ENCODE measurements around the gene COCH.

The COCH gene

GRCh38 chr14:30869551-30870155 lies 4.7 kb upstream of the COCH start:
- Histone ChIP-seq H3K36me3 (ENCODE audit: control insufficient read depth in 1 of 2, insufficient read depth in 2 of 2, low read depth in 1 of 2, low read length in 2 of 2) (no peaks in the 10 kb centered on the region), H3K9ac (ENCODE audit: low read length) (no peak overlapping the region), H4K91ac (ENCODE audit: low read length) (no peak overlapping the region), H2BK120ac (ENCODE audit: low read depth, low read length) (no peak overlapping the region), H3K23ac (ENCODE audit: low read length in 2 of 2) (no peak overlapping the region), H3K27me3 (ENCODE audit: control insufficient read depth in 1 of 2, insufficient read depth in 1 of 2, low read length in 2 of 2) (peaks cover 11 to 32% of the 10 kb centered on the region in 2 experiments), H2BK15ac (ENCODE audit: low read depth, poor library complexity, severe bottlenecking) (no peak overlapping the region), H3K79me1 (replicated peaks; ENCODE audit: low read length, poor library complexity, severe bottlenecking) (no peaks in the 10 kb centered on the region), H3K9me3 (ENCODE audit: control insufficient read depth, low read length) (no peaks in the 10 kb centered on the region), H3K4me3 (ENCODE audit: insufficient read depth in 1 of 2, low read depth in 1 of 2, low read length in 2 of 2) (no peak overlapping the region), H3K27ac (ENCODE audit: low read length, poor library complexity, severe bottlenecking) (no peak overlapping the region), H3K18ac (ENCODE audit: low read depth in 1 of 2, low read length in 2 of 2) (no peak overlapping the region), H3K4ac (ENCODE audit: low read depth in 1 of 2, low read length in 2 of 2) (no peak overlapping the region), H4K8ac (ENCODE audit: low read length) (no peak overlapping the region), H2BK5ac (ENCODE audit: low read depth, low read length, poor library complexity, severe bottlenecking) (no peak overlapping the region), H2BK12ac (ENCODE audit: low read length in 2 of 2) (no peak overlapping the region), H3K4me1 (ENCODE audit: control insufficient read depth, insufficient read depth, low read depth, low read length) (peaks cover 8% of the 10 kb centered on the region), H3K14ac (ENCODE audit: low read length in 2 of 2) (no peak overlapping the region), H2AFZ (ENCODE audit: low read depth, low read length) (no peak overlapping the region), H3K4me2 (ENCODE audit: low read length, poor library complexity, severe bottlenecking) (no peak overlapping the region), H2AK5ac (ENCODE audit: low read length, severe bottlenecking) (no peak overlapping the region)
- no peak for DNase-seq
- 74% methylated on average over 2 of the region's 2 CpGs for WGBS

GRCh38 chr14:30872602-30873001 lies 1.8 kb upstream of the COCH start:
- no peak overlapping the region for H3K23ac ChIP-seq (ENCODE audit: low read length in 2 of 2)
- no peak overlapping the region for H2AFZ ChIP-seq (ENCODE audit: low read depth, low read length)
- no peak overlapping the region for H3K18ac ChIP-seq (ENCODE audit: low read depth in 1 of 2, low read length in 2 of 2)
- H3K4me3 ChIP-seq (ENCODE audit: insufficient read depth in 1 of 2, low read depth in 1 of 2, low read length in 2 of 2) = no peak overlapping the region
- no peaks in the 10 kb centered on the region for H3K36me3 ChIP-seq (ENCODE audit: control insufficient read depth in 1 of 2, insufficient read depth in 2 of 2, low read depth in 1 of 2, low read length in 2 of 2)
- no peak for DNase-seq
- H4K91ac ChIP-seq (ENCODE audit: low read length) = no peak overlapping the region
- H4K8ac ChIP-seq (ENCODE audit: low read length) = no peak overlapping the region
- H2BK5ac ChIP-seq (ENCODE audit: low read depth, low read length, poor library complexity, severe bottlenecking) = no peak overlapping the region
- H2BK120ac ChIP-seq (ENCODE audit: low read depth, low read length) = no peak overlapping the region
- H2BK12ac ChIP-seq (ENCODE audit: low read length in 2 of 2) = no peak overlapping the region
- H3K9me3 ChIP-seq (ENCODE audit: control insufficient read depth, low read length) = no peaks in the 10 kb centered on the region
- H2AK5ac ChIP-seq (ENCODE audit: low read length, severe bottlenecking) = no peak overlapping the region
- H3K27ac ChIP-seq (ENCODE audit: low read length, poor library complexity, severe bottlenecking) = no peak overlapping the region
- no CpG with 5 or more reads among the region's 1 CpG for WGBS
- H3K14ac ChIP-seq (ENCODE audit: low read length in 2 of 2) = no peak overlapping the region
- H3K27me3 ChIP-seq (ENCODE audit: control insufficient read depth in 1 of 2, insufficient read depth in 1 of 2, low read length in 2 of 2) = peaks cover 36 to 60% of the 10 kb centered on the region in 2 experiments
- no peak overlapping the region for H3K9ac ChIP-seq (ENCODE audit: low read length)
- H3K79me1 ChIP-seq (replicated peaks; ENCODE audit: low read length, poor library complexity, severe bottlenecking) = no peaks in the 10 kb centered on the region
- H3K4me1 ChIP-seq (ENCODE audit: control insufficient read depth, insufficient read depth, low read depth, low read length) = peaks cover 17% of the 10 kb centered on the region
- H3K4ac ChIP-seq (ENCODE audit: low read depth in 1 of 2, low read length in 2 of 2) = no peak overlapping the region
- no peak overlapping the region for H2BK15ac ChIP-seq (ENCODE audit: low read depth, poor library complexity, severe bottlenecking)
- H3K4me2 ChIP-seq (ENCODE audit: low read length, poor library complexity, severe bottlenecking) = no peak overlapping the region

- Histone ChIP-seq H3K18ac (ENCODE audit: low read depth in 1 of 2, low read length in 2 of 2) (no peak overlapping the region), H3K4me2 (ENCODE audit: low read length, poor library complexity, severe bottlenecking) (peak overlapping the region; percentile 87), H3K27ac (ENCODE audit: low read length, poor library complexity, severe bottlenecking) (no peak overlapping the region), H2AFZ (ENCODE audit: low read depth, low read length) (no peak overlapping the region), H2BK15ac (ENCODE audit: low read depth, poor library complexity, severe bottlenecking) (no peak overlapping the region), H3K4ac (ENCODE audit: low read depth in 1 of 2, low read length in 2 of 2) (no peak overlapping the region), H3K4me1 (ENCODE audit: control insufficient read depth, insufficient read depth, low read depth, low read length) (peaks cover 17% of the 10 kb centered on the region), H2AK5ac (ENCODE audit: low read length, severe bottlenecking) (no peak overlapping the region), H4K8ac (ENCODE audit: low read length) (no peak overlapping the region), H3K9me3 (ENCODE audit: control insufficient read depth, low read length) (no peaks in the 10 kb centered on the region), H4K91ac (ENCODE audit: low read length) (no peak overlapping the region), H3K23ac (ENCODE audit: low read length in 2 of 2) (no peak overlapping the region), H2BK5ac (ENCODE audit: low read depth, low read length, poor library complexity, severe bottlenecking) (no peak overlapping the region), H3K9ac (ENCODE audit: low read length) (no peak overlapping the region), H3K14ac (ENCODE audit: low read length in 2 of 2) (no peak overlapping the region), H3K79me1 (replicated peaks; ENCODE audit: low read length, poor library complexity, severe bottlenecking) (no peaks in the 10 kb centered on the region), H3K27me3 (ENCODE audit: control insufficient read depth in 1 of 2, insufficient read depth in 1 of 2, low read length in 2 of 2) (peaks cover 36 to 60% of the 10 kb centered on the region in 2 experiments), H3K4me3 (ENCODE audit: insufficient read depth in 1 of 2, low read depth in 1 of 2, low read length in 2 of 2) (peak overlapping the region; percentile 56 to 71), H2BK120ac (ENCODE audit: low read depth, low read length) (no peak overlapping the region), H2BK12ac (ENCODE audit: low read length in 2 of 2) (no peak overlapping the region), H3K36me3 (ENCODE audit: control insufficient read depth in 1 of 2, insufficient read depth in 2 of 2, low read depth in 1 of 2, low read length in 2 of 2) (no peaks in the 10 kb centered on the region)
- WGBS = 72% methylated on average over 18 of the region's 20 CpGs
- DNase-seq = no peak
Measured at GRCh38 chr14:30873308-30874119, 845 bp upstream of the COCH start.

- DNase-seq = peak; percentile 11
- Histone ChIP-seq H2BK12ac (ENCODE audit: low read length in 2 of 2) (no peak overlapping the region), H3K4ac (ENCODE audit: low read depth in 1 of 2, low read length in 2 of 2) (no peak overlapping the region), H3K4me3 (ENCODE audit: insufficient read depth in 1 of 2, low read depth in 1 of 2, low read length in 2 of 2) (peak overlapping the region; percentile 56 to 71), H4K8ac (ENCODE audit: low read length) (no peak overlapping the region), H4K91ac (ENCODE audit: low read length) (no peak overlapping the region), H2AK5ac (ENCODE audit: low read length, severe bottlenecking) (no peak overlapping the region), H3K9ac (ENCODE audit: low read length) (no peak overlapping the region), H3K27me3 (ENCODE audit: control insufficient read depth in 1 of 2, insufficient read depth in 1 of 2, low read length in 2 of 2) (peaks cover 36 to 60% of the 10 kb centered on the region in 2 experiments), H2BK15ac (ENCODE audit: low read depth, poor library complexity, severe bottlenecking) (no peak overlapping the region), H3K4me1 (ENCODE audit: control insufficient read depth, insufficient read depth, low read depth, low read length) (peaks cover 17% of the 10 kb centered on the region), H2BK5ac (ENCODE audit: low read depth, low read length, poor library complexity, severe bottlenecking) (no peak overlapping the region), H3K79me1 (replicated peaks; ENCODE audit: low read length, poor library complexity, severe bottlenecking) (no peaks in the 10 kb centered on the region), H3K27ac (ENCODE audit: low read length, poor library complexity, severe bottlenecking) (no peak overlapping the region), H3K14ac (ENCODE audit: low read length in 2 of 2) (no peak overlapping the region), H3K4me2 (ENCODE audit: low read length, poor library complexity, severe bottlenecking) (peak overlapping the region; percentile 87), H2AFZ (ENCODE audit: low read depth, low read length) (peak overlapping the region; percentile 29), H3K23ac (ENCODE audit: low read length in 2 of 2) (peak overlapping the region; percentile 7 to 83), H3K36me3 (ENCODE audit: control insufficient read depth in 1 of 2, insufficient read depth in 2 of 2, low read depth in 1 of 2, low read length in 2 of 2) (no peaks in the 10 kb centered on the region), H3K18ac (ENCODE audit: low read depth in 1 of 2, low read length in 2 of 2) (no peak overlapping the region), H3K9me3 (ENCODE audit: control insufficient read depth, low read length) (no peaks in the 10 kb centered on the region), H2BK120ac (ENCODE audit: low read depth, low read length) (no peak overlapping the region)
- under 1% methylated on average over 42 of the region's 48 CpGs for WGBS
Measured at GRCh38 chr14:30874999-30875787, 834 bp downstream of the COCH start.

Measured in mesenchymal stem cell (in vitro differentiated cells and primary cell).